ENCODE data around the gene PSMD11. TPM values are rescaled to one million over a fixed set of nuclear protein-coding genes. Genes with fewer than 3 reads are reported as not detected.

Gene PSMD11
- total RNA-seq, 3 donors from 2014 or later: 49.2 to 61.9 (median 56.6) TPM

DNA sequence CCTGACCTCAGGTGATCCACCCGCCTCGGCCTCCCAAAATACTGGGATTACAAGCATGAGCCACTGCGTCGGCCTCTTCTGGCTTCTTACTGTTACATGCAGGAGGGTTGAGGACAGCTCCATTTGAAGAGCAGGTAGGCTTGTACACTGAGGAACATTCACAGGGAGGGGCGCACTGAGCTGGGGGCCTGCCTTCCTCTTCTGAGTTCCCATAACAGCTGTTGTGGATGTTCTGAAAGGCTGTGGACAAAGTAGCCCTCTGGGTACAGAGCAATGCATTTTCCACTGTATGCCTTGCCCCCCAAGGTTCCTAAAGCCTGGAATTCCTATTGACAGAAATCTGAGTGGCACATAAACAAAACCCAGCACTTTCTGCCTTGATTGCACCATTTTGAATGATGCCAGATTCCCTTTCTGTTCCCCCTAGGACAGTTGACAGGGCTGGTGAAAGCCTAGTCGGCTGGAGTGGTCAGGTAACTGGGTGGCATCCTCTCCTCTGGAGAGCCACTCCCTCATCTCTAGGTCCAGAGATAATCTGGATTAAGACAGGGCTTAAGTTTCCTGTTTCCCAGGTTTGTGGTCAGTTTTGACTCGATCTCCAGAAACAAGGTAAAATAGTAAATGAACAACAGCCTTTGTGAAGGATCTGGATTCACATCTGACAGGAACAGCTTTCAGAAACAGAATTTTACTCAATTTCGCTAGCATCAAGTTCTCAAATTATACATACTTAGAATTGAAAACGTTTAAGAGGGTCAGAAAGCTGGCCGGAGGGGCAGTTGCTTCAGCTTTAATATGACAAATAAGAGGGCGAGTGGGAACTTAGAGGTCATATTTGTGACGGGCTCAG is 41.2 kb downstream of the PSMD11 start:
- no peaks in the 10 kb centered on the region for H3K27me3 ChIP-seq
- H3K9me3 ChIP-seq: no peaks in the 10 kb centered on the region
- H3K4me1 ChIP-seq: peaks cover 0 to 10% of the 10 kb centered on the region in 2 donors
- TF ChIP-seq POLR2AphosphoS5 (IDR thresholded peaks at IDR 0.05): no peak
- TF ChIP-seq POLR2A (IDR thresholded peaks at IDR 0.05): no peak
- TF ChIP-seq, protein P1, sequence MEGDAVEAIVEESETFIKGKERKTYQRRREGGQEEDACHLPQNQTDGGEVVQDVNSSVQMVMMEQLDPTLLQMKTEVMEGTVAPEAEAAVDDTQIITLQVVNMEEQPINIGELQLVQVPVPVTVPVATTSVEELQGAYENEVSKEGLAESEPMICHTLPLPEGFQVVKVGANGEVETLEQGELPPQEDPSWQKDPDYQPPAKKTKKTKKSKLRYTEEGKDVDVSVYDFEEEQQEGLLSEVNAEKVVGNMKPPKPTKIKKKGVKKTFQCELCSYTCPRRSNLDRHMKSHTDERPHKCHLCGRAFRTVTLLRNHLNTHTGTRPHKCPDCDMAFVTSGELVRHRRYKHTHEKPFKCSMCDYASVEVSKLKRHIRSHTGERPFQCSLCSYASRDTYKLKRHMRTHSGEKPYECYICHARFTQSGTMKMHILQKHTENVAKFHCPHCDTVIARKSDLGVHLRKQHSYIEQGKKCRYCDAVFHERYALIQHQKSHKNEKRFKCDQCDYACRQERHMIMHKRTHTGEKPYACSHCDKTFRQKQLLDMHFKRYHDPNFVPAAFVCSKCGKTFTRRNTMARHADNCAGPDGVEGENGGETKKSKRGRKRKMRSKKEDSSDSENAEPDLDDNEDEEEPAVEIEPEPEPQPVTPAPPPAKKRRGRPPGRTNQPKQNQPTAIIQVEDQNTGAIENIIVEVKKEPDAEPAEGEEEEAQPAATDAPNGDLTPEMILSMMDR (IDR thresholded peaks at IDR 0.05): no peak
- no peak for DNase-seq (ENCODE audit: low spot score in 2 of 2)
- H3K27ac ChIP-seq: peak overlapping the region in 1 of 2 donors; percentile 82
- H3K4me3 ChIP-seq: peak overlapping the region; percentile 49 to 92 (median 63)
- peaks cover 3% of the 10 kb centered on the region for H3K36me3 ChIP-seq
- intact Hi-C loops (cut with DNase I; ENCODE audit: low total_unique reads): no loop called here

DNA sequence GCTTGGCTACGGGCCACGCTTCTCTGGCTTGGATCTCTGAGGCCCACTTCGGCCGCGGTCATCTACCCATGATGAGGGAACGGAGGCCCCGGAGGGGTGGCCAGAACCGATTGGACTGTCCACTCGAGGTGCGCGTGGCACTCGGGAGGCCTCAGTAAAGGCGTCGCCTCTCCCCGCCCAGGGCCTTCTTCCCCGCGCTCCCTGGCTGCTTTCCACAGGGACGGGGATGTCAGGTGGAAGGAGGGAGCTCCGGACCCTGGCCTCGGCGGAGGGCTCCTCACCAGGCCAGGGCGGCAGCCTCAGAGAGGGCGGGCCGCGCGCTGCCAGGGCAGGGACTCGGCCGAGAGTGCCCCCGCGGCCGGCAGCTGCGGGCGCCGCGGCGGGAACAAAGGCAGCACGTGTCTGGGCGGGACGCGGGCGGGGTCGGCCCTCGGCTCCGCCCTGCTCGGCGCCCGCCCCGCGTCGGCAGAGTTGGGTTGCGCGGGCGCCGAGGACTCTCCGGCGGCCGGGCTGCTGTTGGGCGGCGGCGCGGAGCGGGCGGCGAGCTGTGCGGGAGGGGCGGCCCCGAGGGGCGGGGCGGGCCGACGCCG is 41.9 kb downstream of the PSMD11 start:
- Histone ChIP-seq H3K4me3 (peak overlapping the region; percentile 49 to 92 (median 63)), H3K27ac (peak overlapping the region in 1 of 2 donors; percentile 82), H3K4me1 (peaks cover 0 to 10% of the 10 kb centered on the region in 2 donors), H3K36me3 (no peaks in the 10 kb centered on the region), H3K9me3 (no peaks in the 10 kb centered on the region), H3K27me3 (no peaks in the 10 kb centered on the region)
- TF ChIP-seq POLR2A (IDR thresholded peaks at IDR 0.05) (no peak), POLR2AphosphoS5 (IDR thresholded peaks at IDR 0.05) (no peak)
- TF ChIP-seq, protein P1 (IDR thresholded peaks at IDR 0.05): no peak
- intact Hi-C loops (cut with DNase I; ENCODE audit: low total_unique reads): no loop called here
- DNase-seq (ENCODE audit: low spot score in 2 of 2): no peak

DNA sequence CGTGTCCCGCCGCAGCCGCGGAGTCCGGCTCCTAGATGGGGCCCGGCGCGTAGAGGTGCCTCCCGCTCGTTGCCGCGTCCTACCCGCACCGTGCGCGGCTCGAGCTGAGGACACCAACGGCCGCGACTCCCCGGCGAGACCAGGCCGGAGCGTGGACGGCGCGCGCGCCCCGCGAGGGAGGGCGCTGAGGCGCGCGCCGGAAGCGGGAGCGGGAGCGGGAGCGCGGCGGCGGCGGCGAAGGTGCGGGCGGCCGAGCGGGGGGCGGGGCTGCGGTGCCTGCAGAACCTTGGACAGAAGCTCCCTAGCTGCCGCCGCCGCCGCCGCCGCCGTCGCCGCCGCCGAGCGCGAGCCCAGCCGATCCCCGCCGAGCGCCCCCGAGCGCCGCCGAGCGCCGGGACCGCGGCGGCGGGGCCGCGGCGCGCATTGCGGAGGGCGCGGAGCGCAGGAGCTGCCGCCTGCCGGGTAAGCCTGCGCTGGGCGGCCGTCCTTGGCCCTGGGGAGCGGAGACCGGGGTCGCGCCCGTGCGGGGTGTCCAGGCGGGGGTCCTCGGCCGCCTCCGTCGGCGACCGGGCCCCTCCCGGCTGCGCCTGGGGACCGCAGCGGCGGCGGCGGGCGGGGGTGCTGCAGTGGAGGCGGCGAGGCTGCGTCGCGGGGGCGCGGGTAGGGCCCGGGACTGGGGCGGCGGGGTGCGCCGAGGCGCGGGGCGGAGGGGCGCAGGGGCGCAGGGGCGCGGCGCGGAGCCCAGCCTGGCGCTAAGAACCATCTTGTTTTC is 42.6 kb downstream of the PSMD11 start, which contains the start of gene CDK5R1:
Gene CDK5R1, plus strand, starts transcription at position 293 of the 772 bp plus-strand sequence. CDS start 628 bp downstream, outside the sequence.
- Histone ChIP-seq H3K4me3 (peak within 1 kb of the TSS; percentile 49 to 92 (median 63)), H3K9me3 (no peaks in the 10 kb centered on the region), H3K27ac (peak within 1 kb of the TSS in 1 of 2 donors; percentile 82), H3K4me1 (peaks cover 0 to 10% of the 10 kb centered on the region in 2 donors), H3K27me3 (no peaks in the 10 kb centered on the region), H3K36me3 (no peaks in the 10 kb centered on the region)
- TF ChIP-seq POLR2AphosphoS5 (IDR thresholded peaks at IDR 0.05): no peak
- TF ChIP-seq, protein P1 (IDR thresholded peaks at IDR 0.05): no peak
- no peak for TF ChIP-seq POLR2A (IDR thresholded peaks at IDR 0.05)
- intact Hi-C loops (cut with DNase I; ENCODE audit: low total_unique reads): no loop called here
- no peak for DNase-seq (ENCODE audit: low spot score in 2 of 2)

DNA sequence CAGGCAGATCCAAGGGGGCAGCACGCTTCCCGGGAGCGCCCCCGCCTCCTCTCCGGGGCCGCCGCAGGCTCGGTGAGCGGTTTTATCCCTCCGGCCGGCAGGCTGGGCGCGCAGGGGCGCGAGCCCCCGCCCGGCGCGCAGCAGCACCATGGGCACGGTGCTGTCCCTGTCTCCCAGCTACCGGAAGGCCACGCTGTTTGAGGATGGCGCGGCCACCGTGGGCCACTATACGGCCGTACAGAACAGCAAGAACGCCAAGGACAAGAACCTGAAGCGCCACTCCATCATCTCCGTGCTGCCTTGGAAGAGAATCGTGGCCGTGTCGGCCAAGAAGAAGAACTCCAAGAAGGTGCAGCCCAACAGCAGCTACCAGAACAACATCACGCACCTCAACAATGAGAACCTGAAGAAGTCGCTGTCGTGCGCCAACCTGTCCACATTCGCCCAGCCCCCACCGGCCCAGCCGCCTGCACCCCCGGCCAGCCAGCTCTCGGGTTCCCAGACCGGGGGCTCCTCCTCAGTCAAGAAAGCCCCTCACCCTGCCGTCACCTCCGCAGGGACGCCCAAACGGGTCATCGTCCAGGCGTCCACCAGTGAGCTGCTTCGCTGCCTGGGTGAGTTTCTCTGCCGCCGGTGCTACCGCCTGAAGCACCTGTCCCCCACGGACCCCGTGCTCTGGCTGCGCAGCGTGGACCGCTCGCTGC is 43.3 kb downstream of the PSMD11 start:
- TF ChIP-seq, protein P1 (IDR thresholded peaks at IDR 0.05): no peak
- TF ChIP-seq POLR2A (IDR thresholded peaks at IDR 0.05): no peak
- TF ChIP-seq POLR2AphosphoS5 (IDR thresholded peaks at IDR 0.05): no peak
- H3K9me3 ChIP-seq: no peaks in the 10 kb centered on the region
- H3K27ac ChIP-seq: peak overlapping the region in 1 of 2 donors; percentile 58
- intact Hi-C loops (cut with DNase I; ENCODE audit: low total_unique reads): no loop called here
- no peaks in the 10 kb centered on the region for H3K27me3 ChIP-seq
- H3K4me3 ChIP-seq: peak overlapping the region; percentile 49 to 92 (median 63)
- DNase-seq (ENCODE audit: low spot score in 2 of 2): no peak
- no peaks in the 10 kb centered on the region for H3K36me3 ChIP-seq
- H3K4me1 ChIP-seq: peaks cover 0 to 10% of the 10 kb centered on the region in 2 donors
